Measurements from ENCODE around the gene ETFBKMT.

- TF ChIP-seq CTCF (IDR thresholded peaks at IDR 0.05; ENCODE audit: poor library complexity, severe bottlenecking) = no peak
- TF ChIP-seq EZH2 (IDR thresholded peaks at IDR 0.05; ENCODE audit: borderline replicate concordance, insufficient read depth, low read length, poor library complexity, severe bottlenecking) = no peak
- TF ChIP-seq POLR2AphosphoS5 (IDR thresholded peaks at IDR 0.05) = no peak
Measured at GRCh38 chr12:31647086-31647491, 12.4 kb upstream of the ETFBKMT start.

All from neural cell (in vitro differentiated cells).